Activated gamma-delta T cell (primary cell): Measurements from ENCODE around the gene DCAF7.
A peak's percentile ranks its signal among the peaks of the same experiment; 100 is the strongest.

Experiments
- DNase-seq: peaks from one replicate; lab custom pipeline; 2025; lab: John Stamatoyannopoulos, UW

Gene DCAF7

GRCh38 chr17:63588797-63589196 is 38.5 kb downstream of the DCAF7 start:
- no peak for DNase-seq

- no peak for DNase-seq
Observed at GRCh38 chr17:63589646-63590045, 39.4 kb downstream of the DCAF7 start.

- no peak for DNase-seq
Observed at GRCh38 chr17:63592797-63593196, 42.5 kb downstream of the DCAF7 start.

GRCh38 chr17:63595132-63595531 is 44.9 kb downstream of the DCAF7 start:
- no peak for DNase-seq

GRCh38 chr17:63596856-63597586 is 46.7 kb downstream of the DCAF7 start:
- no peak for DNase-seq

- DNase-seq, result no peak
Observed at GRCh38 chr17:63598281-63598680, 48.0 kb downstream of the DCAF7 start.

- peak; percentile 20 for DNase-seq
Observed at GRCh38 chr17:63600569-63601438, 50.5 kb downstream of the DCAF7 start, which contains the start of gene TACO1. TACO1 (plus strand) TSS chr17:63600895; CDS start chr17:63601084, 189 bp downstream.

GRCh38 chr17:63601439-63602371 is 51.4 kb downstream of the DCAF7 start:
- no peak for DNase-seq

- DNase-seq, result no peak
Observed at GRCh38 chr17:63609816-63610573, 59.7 kb downstream of the DCAF7 start.

- DNase-seq, result no peak
Observed at GRCh38 chr17:63610854-63611253, 60.6 kb downstream of the DCAF7 start.

- DNase-seq, result no peak
Observed at GRCh38 chr17:63611354-63611753, 61.1 kb downstream of the DCAF7 start.

- no peak for DNase-seq
Observed at GRCh38 chr17:63613663-63614062, 63.4 kb downstream of the DCAF7 start.

GRCh38 chr17:63621229-63621683 is 71.0 kb downstream of the DCAF7 start:
- no peak for DNase-seq

- DNase-seq, result peak; percentile 92
Observed at GRCh38 chr17:63621684-63622573, 71.7 kb downstream of the DCAF7 start, which contains the start of gene MAP3K3. MAP3K3 (plus strand) TSS chr17:63622417; CDS start chr17:63622760, 343 bp downstream.

- peak; percentile 54 for DNase-seq
Observed at GRCh38 chr17:63622574-63623390, 72.5 kb downstream of the DCAF7 start.

- DNase-seq, result no peak
Observed at GRCh38 chr17:63623786-63624530, 73.7 kb downstream of the DCAF7 start.

- no peak for DNase-seq
Observed at GRCh38 chr17:63624531-63624880, 74.2 kb downstream of the DCAF7 start.

GRCh38 chr17:63626551-63627180 is 76.4 kb downstream of the DCAF7 start:
- no peak for DNase-seq
